T47D (cell line): ENCODE results near the gene PAM.
A peak's percentile ranks its signal among the peaks of the same experiment; 100 is the strongest.
"Not testable (repeated sequence)": the region's sequence is repeated elsewhere in the genome, so short reads cannot be mapped to it uniquely, and the experiment has no call there.

Experiments used
- DNase-seq, 2 experiments: peaks; one replicate each; pipeline versions ENCODE4 v3.0.0 to v3.0.0-alpha.2; 2011 to 2012; ENCODE audit warnings: low read depth in 1 of 2, low spot score in 1 of 2
- JUND ChIP-seq: IDR thresholded peaks from 2 replicates; pipeline ENCODE4 v1.6.1; 2012; ENCODE audit warnings: low read depth
- in situ Hi-C: cut with HindIII; loops from 2 replicates; pipeline ENCODE4 v1.10.0; 2016; ENCODE audit warnings: low sequenced_read_pairs, low pct_unique_long_range_greater_than_20kb

PAM gene

DNA sequence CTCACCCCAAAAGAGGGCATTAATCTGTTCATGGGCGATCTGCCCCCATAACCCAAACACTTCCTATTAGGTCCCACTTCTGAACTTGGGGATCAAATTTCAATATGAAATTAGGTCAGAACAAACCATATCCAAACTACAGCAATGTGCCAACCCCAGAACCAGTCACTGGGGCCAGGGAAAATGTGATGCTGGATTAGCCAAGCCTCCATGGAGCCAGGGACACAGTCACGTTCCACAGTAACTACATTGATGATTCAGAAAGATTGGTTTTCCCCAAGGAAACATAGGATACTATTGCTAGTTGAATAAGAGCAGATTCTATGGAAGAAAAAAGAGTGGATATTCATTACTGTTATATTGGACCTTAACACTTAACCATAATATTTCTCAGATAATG is 280.6 kb downstream of the PAM start:
- DNase-seq = no peak
- TF ChIP-seq JUND = no peak
- in situ Hi-C loops = no loop called here

DNA sequence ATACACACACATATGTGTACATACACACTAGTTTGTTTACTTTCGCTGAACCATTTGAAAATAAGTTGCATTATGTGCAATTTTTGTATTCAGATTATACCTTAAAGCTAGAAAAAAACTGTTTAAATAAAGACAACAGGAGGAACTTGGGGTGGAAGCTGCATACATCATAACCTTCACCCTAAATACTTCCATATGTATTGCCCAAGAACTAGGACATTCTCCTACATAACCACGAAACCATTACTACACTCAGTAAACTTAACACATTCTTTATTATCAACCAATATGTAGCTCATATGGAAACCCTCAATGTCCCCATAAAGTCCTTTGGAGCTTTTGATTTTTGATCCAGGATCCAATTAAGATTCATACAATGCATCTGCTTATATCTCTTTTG is 281.5 kb downstream of the PAM start:
- in situ Hi-C loops = no loop called here
- no peak for DNase-seq
- no peak for TF ChIP-seq JUND

- in situ Hi-C loops = no loop called here
- peak in 1 of 2 experiments; percentile 11 for DNase-seq
- no peak for TF ChIP-seq JUND
Measured at GRCh38 chr5:103037673-103038455, 282.8 kb downstream of the PAM start.

GRCh38 chr5:103041071-103041676 is 286.1 kb downstream of the PAM start:
- no peak for TF ChIP-seq JUND
- DNase-seq = peak; percentile 44 to 71
- in situ Hi-C loops = no loop called here

- in situ Hi-C loops, DNase-seq: not testable (repeated sequence)
Measured at GRCh38 chr5:103046706-103047105, 291.6 kb downstream of the PAM start.

DNA sequence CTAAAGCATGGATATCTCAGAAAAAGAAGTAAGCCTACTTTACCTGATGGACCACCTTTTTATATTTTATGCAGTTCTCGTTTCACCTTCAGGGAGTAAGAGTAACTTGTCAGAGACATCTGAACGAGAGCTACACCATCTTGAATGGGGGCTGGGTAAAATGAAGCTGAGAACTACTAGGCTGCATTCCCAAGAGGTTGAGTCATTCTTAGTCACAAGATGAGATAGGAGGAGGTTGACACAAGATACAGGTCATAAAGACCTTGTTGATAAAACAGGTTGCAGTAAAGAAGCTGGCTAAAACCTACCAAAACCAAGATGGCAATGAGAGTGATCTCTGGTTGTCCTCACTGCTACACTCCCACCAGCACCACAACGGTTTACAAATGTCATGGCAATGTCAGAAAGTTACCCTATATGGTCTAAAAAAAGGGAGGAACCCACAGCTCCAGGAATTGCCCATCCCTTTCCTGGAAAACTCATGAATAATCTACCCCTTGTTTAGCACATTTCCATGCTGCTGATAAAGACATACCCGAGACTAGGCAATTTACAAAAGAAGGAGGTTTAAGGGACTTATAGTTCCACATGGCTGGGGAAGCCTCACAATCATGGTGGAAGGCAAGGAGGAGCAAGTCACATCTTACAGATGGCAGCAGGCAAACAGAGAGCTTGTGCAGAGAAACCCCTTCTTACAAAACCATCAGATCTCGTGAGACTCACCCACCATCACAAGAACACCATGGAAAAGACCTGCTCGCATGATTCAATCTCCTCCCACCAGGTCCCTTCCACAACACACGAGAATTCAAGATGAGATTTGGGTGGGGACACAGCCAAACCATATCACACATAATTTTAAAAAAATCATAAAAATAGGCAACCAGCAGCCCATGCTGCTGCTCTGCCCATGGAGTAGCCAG is 302.4 kb downstream of the PAM start:
- TF ChIP-seq JUND = no peak
- no peak for DNase-seq
- in situ Hi-C loops = no loop called here

DNA sequence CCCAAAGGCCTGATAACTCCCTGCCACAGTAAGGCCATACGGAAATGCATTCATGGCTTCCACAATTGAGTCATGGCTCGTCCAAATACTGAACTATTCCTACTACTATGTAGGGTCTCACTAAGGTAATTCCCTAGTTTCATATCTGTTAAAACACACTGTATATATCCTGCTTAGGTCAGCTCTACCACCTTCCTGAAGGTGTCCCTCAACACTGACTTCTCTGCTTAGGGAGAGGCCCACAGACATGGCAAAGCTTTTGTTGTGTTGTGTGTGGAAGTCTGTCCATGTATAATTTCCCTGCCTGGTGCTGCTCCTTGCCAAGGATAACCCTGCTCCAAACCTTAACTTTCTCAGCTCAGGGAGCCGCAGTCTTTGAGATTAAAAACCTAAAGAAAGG is 304.4 kb downstream of the PAM start:
- in situ Hi-C loops = no loop called here
- no peak for DNase-seq
- TF ChIP-seq JUND = no peak

DNA sequence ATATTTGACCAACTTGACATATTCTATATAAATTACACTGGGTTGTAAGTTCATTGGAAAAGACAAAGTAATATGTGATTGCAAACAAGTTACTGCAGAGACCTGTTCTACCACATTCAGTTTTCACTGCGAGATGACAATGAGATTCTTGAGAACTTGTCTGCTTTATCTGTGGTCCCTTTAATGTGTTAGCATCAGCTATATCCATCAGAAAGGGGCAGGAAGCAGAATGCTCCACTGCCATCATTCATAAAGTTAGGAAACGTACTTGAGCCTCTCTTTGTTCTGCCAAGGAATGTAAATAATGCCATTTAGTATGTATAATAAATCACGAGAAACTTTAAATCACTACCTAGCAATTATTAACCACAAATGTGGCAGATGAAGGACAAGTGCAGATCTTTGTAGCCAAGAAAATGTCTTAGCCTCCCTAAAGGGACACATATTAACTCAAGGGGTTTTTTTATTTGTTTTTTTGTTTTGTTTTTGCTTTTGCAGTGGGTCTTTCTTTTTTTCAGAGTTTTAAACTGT is 305.4 kb downstream of the PAM start:
- in situ Hi-C loops = no loop called here

GRCh38 chr5:103066326-103066725 is 311.2 kb downstream of the PAM start:
- in situ Hi-C loops = no loop called here
- TF ChIP-seq JUND = no peak
- no peak for DNase-seq

More for the DNA sequence above, 305.4 kb downstream of the PAM start:
- no peak for DNase-seq
- TF ChIP-seq JUND = no peak

GRCh38 chr5:103073500-103073899 is 318.4 kb downstream of the PAM start:
- in situ Hi-C loops, DNase-seq: not testable (repeated sequence)

- TF ChIP-seq JUND = no peak
- no peak for DNase-seq
- in situ Hi-C loops = no loop called here
Measured at GRCh38 chr5:103075442-103075841, 320.3 kb downstream of the PAM start.
